Bronchial epithelial cell (primary cell): ENCODE results near the gene GPR82. TPM values are rescaled to one million over a fixed set of nuclear protein-coding genes. Genes with fewer than 3 reads are reported as not detected.
"Not testable (repeated sequence)": the region's sequence is repeated elsewhere in the genome, so short reads cannot be mapped to it uniquely, and the experiment has no call there.

Experiments used
- DNase-seq: peaks from one replicate; pipeline ENCODE4 v3.0.0-alpha.2; 2010; ENCODE audit warnings: low read depth
- FAIRE-seq: peaks from 2 replicates; lab custom pipeline; 2011; peaks lifted over from hg19 to GRCh38; lab: Jason Lieb, UNC
- H3K27me3 ChIP-seq: 2 replicates; pipeline ENCODE4 v1.5.1; 2011; ENCODE audit warnings: low read length; ENCODE audit not compliant: control insufficient read depth, insufficient read depth
- H3K36me3 ChIP-seq: 2 replicates; pipeline ENCODE4 v1.5.1; 2011; ENCODE audit warnings: low read length; ENCODE audit not compliant: control insufficient read depth, insufficient read depth
- H3K4me3 ChIP-seq: 2 replicates; pipeline ENCODE4 v1.5.1; 2011; ENCODE audit warnings: mild to moderate bottlenecking, low read depth, low read length, control low read depth
- CTCF ChIP-seq: IDR thresholded peaks from 2 replicates; pipeline ENCODE4 v1.5.1; 2011; ENCODE audit warnings: mild to moderate bottlenecking, moderate library complexity, low read length, control low read depth, inconsistent platforms; ENCODE audit not compliant: insufficient read depth, severe bottlenecking
- total RNA-seq: library from RNA; depleted of rRNA; stranded (reverse); fragments of >200 nt; gene quantifications from 2 replicates; pipeline ENCODE4 v1.2.1, GENCODE V29; 2014

The GPR82 gene
- total RNA-seq, 1 donor from 2014 or later, result not detected

- no peak for DNase-seq
- TF ChIP-seq CTCF, result no peak
- FAIRE-seq, result no peak
- Histone ChIP-seq H3K36me3 (no peaks in the 10 kb centered on the region), H3K4me3 (no peak overlapping the region), H3K27me3 (no peaks in the 10 kb centered on the region)
Measured at GRCh38 chrX:41716222-41716621, 7.8 kb upstream of the GPR82 start.

GRCh38 chrX:41716767-41717473 is 7.1 kb upstream of the GPR82 start:
- H3K27me3 ChIP-seq, result no peaks in the 10 kb centered on the region
- H3K36me3 ChIP-seq, result no peaks in the 10 kb centered on the region
- DNase-seq (no peak), FAIRE-seq (no peak)
- no peak overlapping the region for H3K4me3 ChIP-seq
- no peak for TF ChIP-seq CTCF

- no peaks in the 10 kb centered on the region for H3K36me3 ChIP-seq
- no peak overlapping the region for H3K4me3 ChIP-seq
- no peak for TF ChIP-seq CTCF
- H3K27me3 ChIP-seq, result no peaks in the 10 kb centered on the region
- FAIRE-seq (peak; percentile 43), DNase-seq (no peak)
Measured at GRCh38 chrX:41718481-41719235, 5.3 kb upstream of the GPR82 start.

- not testable (repeated sequence) for FAIRE-seq, H3K27me3 ChIP-seq, DNase-seq, H3K36me3 ChIP-seq, H3K4me3 ChIP-seq
Measured at GRCh38 chrX:41719610-41720009, 4.4 kb upstream of the GPR82 start.

- FAIRE-seq (no peak), DNase-seq (peak; percentile 12)
- H3K36me3 ChIP-seq, result no peaks in the 10 kb centered on the region
- TF ChIP-seq CTCF, result no peak
- H3K27me3 ChIP-seq, result no peaks in the 10 kb centered on the region
- no peak overlapping the region for H3K4me3 ChIP-seq
Measured at GRCh38 chrX:41720125-41720779, 3.7 kb upstream of the GPR82 start.

- TF ChIP-seq CTCF, result no peak
- Histone ChIP-seq H3K36me3 (no peaks in the 10 kb centered on the region), H3K4me3 (no peak overlapping the region), H3K27me3 (no peaks in the 10 kb centered on the region)
- FAIRE-seq (peak; percentile 62), DNase-seq (no peak)
Measured at GRCh38 chrX:41721590-41721989, 2.4 kb upstream of the GPR82 start.
